ENCODE measurements around the gene ARRB1.

Gene ARRB1

GRCh38 chr11:75244052-75244814, 107.2 kb downstream of the ARRB1 start:
- POLR2A ChIA-PET, result no interaction called here
- no peak for DNase-seq (ENCODE audit: low read depth, low spot score)
- no peak overlapping the region for H3K4me3 ChIP-seq (ENCODE audit: low read depth, low read length)
- CTCF ChIA-PET, result interaction anchor here (0.8 to 17.3 kb wide), 10 partner anchors 7 to 315 kb away, joined by 3 to 501 read pairs (median 8); no protein-coding TSS in a partner anchor
- no peak for TF ChIP-seq CTCF (IDR thresholded peaks at IDR 0.05; ENCODE audit: insufficient read depth, low read length, missing control alignments)

- H3K4me3 ChIP-seq (ENCODE audit: low read depth, low read length), result no peak overlapping the region
- TF ChIP-seq CTCF (IDR thresholded peaks at IDR 0.05; ENCODE audit: insufficient read depth, low read length, missing control alignments), result no peak
- no peak for DNase-seq (ENCODE audit: low read depth, low spot score)
- ChIA-PET CTCF (interaction anchor here (0.9 to 17.3 kb wide), 41 partner anchors 6 to 322 kb away, joined by 3 to 501 read pairs (median 5); partner anchors contain the start of gene SLCO2B1), POLR2A (interaction anchor here (1.5 kb wide), 1 partner anchor 100 kb away, joined by 3 read pairs; no protein-coding TSS in a partner anchor)
These were observed 108.5 kb downstream of the ARRB1 start for GRCh38 chr11:75242722-75243600.

- DNase-seq (ENCODE audit: low read depth, low spot score), result no peak
- peak overlapping the region; percentile 62 for H3K4me3 ChIP-seq (ENCODE audit: low read depth, low read length)
- CTCF ChIA-PET, result interaction anchor here (0.6 to 17.3 kb wide), 60 partner anchors 7 to 749 kb away, joined by 3 to 501 read pairs (median 4); partner anchors contain the start of genes LIPT2 and SLCO2B1
- POLR2A ChIA-PET, result interaction anchor here (1.5 kb wide), 1 partner anchor 99 kb away, joined by 3 read pairs; no protein-coding TSS in a partner anchor
- no peak for TF ChIP-seq CTCF (IDR thresholded peaks at IDR 0.05; ENCODE audit: insufficient read depth, low read length, missing control alignments)
These were observed 109.4 kb downstream of the ARRB1 start for GRCh38 chr11:75241906-75242644.

GRCh38 chr11:75241036-75241905, 110.2 kb downstream of the ARRB1 start:
- ChIA-PET POLR2A (no interaction called here), CTCF (interaction anchor here (0.6 to 17.3 kb wide), 64 partner anchors 8 to 748 kb away, joined by 3 to 501 read pairs (median 4); partner anchors contain the start of genes LIPT2 and SLCO2B1)
- no peak for DNase-seq (ENCODE audit: low read depth, low spot score)
- TF ChIP-seq CTCF (IDR thresholded peaks at IDR 0.05; ENCODE audit: insufficient read depth, low read length, missing control alignments), result peak; percentile 75
- peak overlapping the region; percentile 62 for H3K4me3 ChIP-seq (ENCODE audit: low read depth, low read length)

GRCh38 chr11:75240311-75241035, 111.0 kb downstream of the ARRB1 start, which contains the start of gene TPBGL:
TSS of gene TPBGL (plus strand) at chr11:75240774. CDS start at chr11:75241050, 276 bp downstream.
- ChIA-PET CTCF (interaction anchor here (0.6 to 17.3 kb wide), 32 partner anchors 8 to 567 kb away, joined by 3 to 501 read pairs (median 6); partner anchors contain the start of gene SLCO2B1), POLR2A (no interaction called here)
- TF ChIP-seq CTCF (IDR thresholded peaks at IDR 0.05; ENCODE audit: insufficient read depth, low read length, missing control alignments), result no peak
- no peak for DNase-seq (ENCODE audit: low read depth, low spot score)
- H3K4me3 ChIP-seq (ENCODE audit: low read depth, low read length), result peak within 1 kb of the TSS; percentile 50
